ENCODE results near the gene GRM8. TPM values are rescaled to one million over a fixed set of nuclear protein-coding genes. Genes with fewer than 3 reads are reported as not detected.

Gene GRM8
- total RNA-seq, 1 donor from 2014 or later: 2.2 TPM

- FAIRE-seq: no peak
- Histone ChIP-seq H3K27ac (ENCODE audit: low read depth, low read length) (no peak overlapping the region), H3K4me3 (ENCODE audit: insufficient read depth, low read depth, low read length) (no peak overlapping the region), H3K27me3 (ENCODE audit: insufficient read depth, low read length) (no peaks in the 10 kb centered on the region), H3K36me3 (ENCODE audit: insufficient read depth, low read length) (no peaks in the 10 kb centered on the region), H4K20me1 (ENCODE audit: insufficient read depth, low read length) (no peaks in the 10 kb centered on the region), H3K9me3 (ENCODE audit: insufficient read depth, low read depth, low read length) (no peaks in the 10 kb centered on the region), H3K79me2 (ENCODE audit: insufficient read depth, low read length) (no peaks in the 10 kb centered on the region), H3K4me1 (ENCODE audit: insufficient read depth, low read length) (peaks cover 24% of the 10 kb centered on the region), H3K4me2 (ENCODE audit: low read length) (no peak overlapping the region), H3K9ac (ENCODE audit: low read length) (no peak overlapping the region), H2AFZ (ENCODE audit: low read depth, low read length) (no peak overlapping the region)
- H3K27me3 Mint-ChIP-seq (ENCODE audit: low read depth, unreplicated experiment): no peaks in the 10 kb centered on the region
- peaks cover 30% of the 10 kb centered on the region for H3K4me1 Mint-ChIP-seq (ENCODE audit: low read depth, unreplicated experiment)
- TF ChIP-seq CTCF (IDR thresholded peaks at IDR 0.05; ENCODE audit: insufficient read depth, low read depth, low read length): no peak
- TF ChIP-seq EZH2 (IDR thresholded peaks at IDR 0.05; ENCODE audit: insufficient read depth, low read length): no peak
- no peaks in the 10 kb centered on the region for H3K36me3 Mint-ChIP-seq (ENCODE audit: low read depth, unreplicated experiment)
- DNase-seq (ENCODE audit: low read depth): no peak
- peak overlapping the region; percentile 4 for H3K27ac Mint-ChIP-seq (ENCODE audit: unreplicated experiment)
- H3K9me3 Mint-ChIP-seq (ENCODE audit: unreplicated experiment): peaks cover 1% of the 10 kb centered on the region
- H3K4me3 Mint-ChIP-seq (ENCODE audit: unreplicated experiment): no peak overlapping the region
Measured at GRCh38 chr7:126699707-126700106, 553.0 kb downstream of the GRM8 start.

GRCh38 chr7:126698909-126699308 lies 553.8 kb downstream of the GRM8 start:
- no peaks in the 10 kb centered on the region for H4K20me1 ChIP-seq (ENCODE audit: insufficient read depth, low read length)
- no peak overlapping the region for H3K27ac ChIP-seq (ENCODE audit: low read depth, low read length)
- H3K27ac Mint-ChIP-seq (ENCODE audit: unreplicated experiment): no peak overlapping the region
- no peaks in the 10 kb centered on the region for H3K36me3 ChIP-seq (ENCODE audit: insufficient read depth, low read length)
- no peaks in the 10 kb centered on the region for H3K36me3 Mint-ChIP-seq (ENCODE audit: low read depth, unreplicated experiment)
- H3K27me3 ChIP-seq (ENCODE audit: insufficient read depth, low read length): no peaks in the 10 kb centered on the region
- H2AFZ ChIP-seq (ENCODE audit: low read depth, low read length): peak overlapping the region; percentile 4
- H3K79me2 ChIP-seq (ENCODE audit: insufficient read depth, low read length): no peaks in the 10 kb centered on the region
- no peak for DNase-seq (ENCODE audit: low read depth)
- peaks cover 30% of the 10 kb centered on the region for H3K4me1 Mint-ChIP-seq (ENCODE audit: low read depth, unreplicated experiment)
- FAIRE-seq: no peak
- no peak overlapping the region for H3K9ac ChIP-seq (ENCODE audit: low read length)
- TF ChIP-seq CTCF (IDR thresholded peaks at IDR 0.05; ENCODE audit: insufficient read depth, low read depth, low read length) (no peak), EZH2 (IDR thresholded peaks at IDR 0.05; ENCODE audit: insufficient read depth, low read length) (no peak)
- peaks cover 24% of the 10 kb centered on the region for H3K4me1 ChIP-seq (ENCODE audit: insufficient read depth, low read length)
- no peak overlapping the region for H3K4me2 ChIP-seq (ENCODE audit: low read length)
- no peak overlapping the region for H3K4me3 ChIP-seq (ENCODE audit: insufficient read depth, low read depth, low read length)
- no peaks in the 10 kb centered on the region for H3K9me3 Mint-ChIP-seq (ENCODE audit: unreplicated experiment)
- H3K4me3 Mint-ChIP-seq (ENCODE audit: unreplicated experiment): no peak overlapping the region
- H3K9me3 ChIP-seq (ENCODE audit: insufficient read depth, low read depth, low read length): no peaks in the 10 kb centered on the region
- H3K27me3 Mint-ChIP-seq (ENCODE audit: low read depth, unreplicated experiment): no peaks in the 10 kb centered on the region

- Histone ChIP-seq H3K4me1 (ENCODE audit: insufficient read depth, low read length) (peaks cover 23% of the 10 kb centered on the region), H3K27me3 (ENCODE audit: insufficient read depth, low read length) (no peaks in the 10 kb centered on the region), H3K4me2 (ENCODE audit: low read length) (no peak overlapping the region), H3K9me3 (ENCODE audit: insufficient read depth, low read depth, low read length) (no peaks in the 10 kb centered on the region), H4K20me1 (ENCODE audit: insufficient read depth, low read length) (no peaks in the 10 kb centered on the region), H3K36me3 (ENCODE audit: insufficient read depth, low read length) (no peaks in the 10 kb centered on the region), H3K79me2 (ENCODE audit: insufficient read depth, low read length) (no peaks in the 10 kb centered on the region), H2AFZ (ENCODE audit: low read depth, low read length) (no peak overlapping the region), H3K4me3 (ENCODE audit: insufficient read depth, low read depth, low read length) (no peak overlapping the region), H3K27ac (ENCODE audit: low read depth, low read length) (no peak overlapping the region), H3K9ac (ENCODE audit: low read length) (no peak overlapping the region)
- no peak overlapping the region for H3K27ac Mint-ChIP-seq (ENCODE audit: unreplicated experiment)
- no peaks in the 10 kb centered on the region for H3K9me3 Mint-ChIP-seq (ENCODE audit: unreplicated experiment)
- H3K4me3 Mint-ChIP-seq (ENCODE audit: unreplicated experiment): no peak overlapping the region
- TF ChIP-seq CTCF (IDR thresholded peaks at IDR 0.05; ENCODE audit: insufficient read depth, low read depth, low read length) (no peak), EZH2 (IDR thresholded peaks at IDR 0.05; ENCODE audit: insufficient read depth, low read length) (no peak)
- peaks cover 30% of the 10 kb centered on the region for H3K4me1 Mint-ChIP-seq (ENCODE audit: low read depth, unreplicated experiment)
- no peaks in the 10 kb centered on the region for H3K36me3 Mint-ChIP-seq (ENCODE audit: low read depth, unreplicated experiment)
- no peaks in the 10 kb centered on the region for H3K27me3 Mint-ChIP-seq (ENCODE audit: low read depth, unreplicated experiment)
- FAIRE-seq (no peak), DNase-seq (ENCODE audit: low read depth) (no peak)
Measured at GRCh38 chr7:126698446-126698845, 554.3 kb downstream of the GRM8 start.

Measured in astrocyte (in vitro differentiated cells and primary cell).